Activated CD4-positive, alpha-beta T cell treated with anti-CD3 and anti-CD28 coated beads, Interleukin-2, amount 50 U/mL, for 24 hours (primary cell): ENCODE results near the gene FLT4.

Experiments used
- DNase-seq, 2 donors: peaks; one replicate each; pipeline ENCODE4 v3.0.0-alpha.2; 2020; ENCODE audit warnings: low read depth in 1 of 2, low spot score in 1 of 2

The FLT4 gene

GRCh38 chr5:180608572-180609310, 40.7 kb downstream of the FLT4 start:
- no peak for DNase-seq

DNA sequence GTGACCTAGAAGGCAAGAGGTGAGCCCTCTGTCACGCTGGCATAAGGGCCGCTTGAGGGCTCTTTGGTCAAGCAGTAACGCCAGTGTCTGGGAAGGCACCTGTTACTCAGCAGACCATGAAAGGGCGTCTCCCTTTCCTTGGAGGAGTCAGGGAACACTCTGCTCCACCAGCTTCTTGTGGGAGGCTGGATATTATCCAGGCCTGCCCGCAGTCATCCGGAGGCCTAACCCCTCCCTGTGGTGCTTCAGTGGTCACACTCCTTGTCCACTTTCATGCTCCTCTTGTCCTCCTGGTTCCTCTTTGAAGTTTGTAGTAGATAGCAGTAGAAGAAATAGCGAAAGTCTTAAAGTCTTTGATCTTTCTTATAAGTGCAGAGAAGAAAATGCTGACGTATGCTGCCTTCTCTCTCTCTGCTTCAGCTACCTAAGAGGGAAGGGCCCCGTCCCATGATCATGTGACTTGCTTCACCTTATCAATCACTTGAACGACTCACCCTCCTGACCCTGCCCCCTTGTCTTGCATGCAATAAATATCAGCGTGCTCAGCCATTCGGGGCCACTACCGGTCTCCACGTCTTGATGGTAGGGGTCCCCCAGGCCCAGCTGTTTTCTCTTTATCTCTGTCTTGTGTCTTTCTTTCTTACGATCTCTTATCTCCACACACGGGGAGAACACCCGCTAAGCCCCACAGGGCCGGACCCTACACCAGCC, 41.4 kb downstream of the FLT4 start:
- DNase-seq: no peak

- DNase-seq: no peak
These were observed 43.1 kb downstream of the FLT4 start for GRCh38 chr5:180606215-180606785.

DNA sequence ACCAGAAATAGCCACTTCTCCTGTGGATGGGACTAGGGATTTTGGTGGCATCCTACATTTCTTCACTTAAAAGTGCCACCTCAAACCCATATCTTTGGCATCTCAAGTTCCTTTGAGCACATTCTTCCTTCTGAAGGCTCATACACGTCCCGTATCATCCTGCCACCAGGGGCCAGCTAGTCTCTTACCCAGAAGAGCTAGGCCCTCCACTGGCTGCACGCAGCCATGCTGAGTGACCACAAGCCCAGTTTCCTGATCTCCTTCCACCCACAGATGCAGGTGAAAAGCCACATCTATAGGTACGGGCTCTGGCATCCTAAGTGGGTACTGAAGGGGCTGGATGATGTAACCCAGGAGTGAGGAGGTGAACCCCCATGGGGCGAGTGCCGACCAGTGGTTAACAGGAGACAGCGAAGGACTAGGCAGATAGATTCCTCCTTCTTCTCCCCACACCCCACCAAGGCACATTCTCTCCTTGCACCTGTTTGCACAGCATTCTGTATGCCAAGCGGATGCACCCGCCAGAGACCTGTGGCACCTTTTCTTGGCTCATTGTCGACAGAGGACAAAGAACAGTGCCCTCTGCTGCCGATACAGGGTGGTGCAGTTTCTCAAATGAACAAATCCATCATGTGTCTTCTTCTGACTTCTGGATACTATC, 43.7 kb downstream of the FLT4 start:
- peak; percentile 27 to 49 for DNase-seq

DNA sequence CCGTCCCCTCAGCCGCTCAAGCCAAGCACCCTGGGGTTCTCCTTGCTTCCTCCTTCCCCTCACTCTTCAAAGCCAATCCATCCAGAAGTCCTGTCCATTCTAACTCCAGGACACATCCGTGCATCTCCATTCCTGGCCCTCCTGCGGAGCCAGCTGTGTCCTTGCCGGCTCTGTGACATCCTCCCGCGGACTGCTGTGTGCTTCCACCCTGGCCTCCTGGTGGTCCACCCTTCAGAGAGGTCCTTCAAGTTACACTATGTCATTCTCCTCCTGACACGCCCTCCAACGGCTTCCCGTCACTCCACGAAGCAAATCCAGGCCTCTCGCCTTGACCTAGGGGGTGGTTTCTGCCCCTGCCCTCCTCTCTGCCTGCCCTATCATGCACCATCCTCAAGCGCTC, 45.1 kb downstream of the FLT4 start:
- DNase-seq: no peak

GRCh38 chr5:180603076-180603594, 46.3 kb downstream of the FLT4 start:
- no peak for DNase-seq

DNA sequence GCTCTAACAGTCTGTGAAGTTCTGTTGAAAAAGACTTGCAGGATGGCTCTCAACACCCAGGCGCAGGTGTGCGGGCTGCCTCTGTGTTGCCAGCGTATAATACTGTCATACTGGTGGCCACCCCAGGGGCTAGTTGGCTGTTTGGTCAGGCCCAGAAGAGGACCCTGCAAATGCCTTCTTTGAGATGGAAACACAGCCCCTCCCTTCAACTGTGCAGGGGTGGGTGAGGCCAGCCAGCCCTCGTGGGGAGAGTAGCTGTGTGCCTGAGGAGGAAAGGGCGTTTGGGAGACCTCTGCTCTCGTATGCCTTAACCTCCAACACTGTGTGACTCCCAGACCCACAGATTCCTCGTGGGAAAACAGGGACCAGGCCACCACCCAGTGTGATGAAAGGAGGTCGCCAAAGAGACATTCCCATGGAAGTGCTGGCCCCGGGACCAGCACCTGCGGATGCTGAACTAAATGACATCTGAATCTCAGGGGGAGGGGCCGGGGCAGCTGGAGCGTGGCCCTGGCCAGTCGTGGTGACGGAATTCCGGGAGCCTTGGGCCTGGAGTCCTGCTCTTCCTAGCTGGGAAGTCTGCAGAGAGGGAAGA, 46.8 kb downstream of the FLT4 start:
- DNase-seq: no peak

DNA sequence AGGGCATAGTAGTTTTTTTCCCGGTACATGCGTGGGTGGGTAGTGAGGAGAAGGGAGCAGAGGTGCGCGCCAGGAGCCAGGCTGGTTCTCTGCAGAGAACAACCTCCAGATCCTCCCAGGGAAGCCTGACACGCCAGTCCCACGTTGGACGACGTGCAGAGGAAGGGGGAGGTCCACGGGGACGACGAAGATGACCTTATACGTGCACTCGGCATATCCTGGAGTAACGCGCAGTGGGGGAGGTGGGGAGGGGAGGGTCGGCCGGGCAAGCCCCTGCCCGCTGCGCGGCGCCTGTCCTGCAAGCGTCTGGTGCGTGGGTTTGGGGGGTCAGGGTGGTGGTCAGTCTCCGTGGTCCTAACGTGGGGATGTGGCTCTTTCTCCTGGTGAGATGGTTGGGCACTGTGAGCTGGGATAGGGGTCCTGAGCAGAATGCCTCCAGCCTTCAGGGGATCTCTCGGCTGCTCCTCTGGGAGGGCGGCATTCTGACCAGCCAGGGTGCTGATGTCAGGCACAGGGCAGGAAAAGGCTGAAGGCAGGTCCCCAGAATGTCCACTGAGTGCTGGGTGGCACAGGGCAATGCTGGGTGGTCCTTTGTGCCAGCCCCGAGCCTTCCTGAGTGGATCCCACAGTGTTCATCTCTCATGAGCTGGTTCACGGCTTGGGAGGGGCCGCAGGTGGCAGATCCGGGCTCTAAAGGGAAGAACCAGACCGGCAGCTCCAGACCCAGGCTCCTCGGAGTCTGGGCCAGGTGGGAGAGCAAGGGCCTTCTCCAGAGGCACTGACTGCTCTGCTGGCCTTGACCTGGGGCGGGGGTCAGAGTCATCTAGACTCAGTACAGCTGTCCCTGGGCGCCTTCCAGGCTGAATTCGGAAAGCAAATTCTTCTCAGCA, 47.6 kb downstream of the FLT4 start:
- no peak for DNase-seq

GRCh38 chr5:180600554-180601041, 48.8 kb downstream of the FLT4 start:
- no peak for DNase-seq

DNA sequence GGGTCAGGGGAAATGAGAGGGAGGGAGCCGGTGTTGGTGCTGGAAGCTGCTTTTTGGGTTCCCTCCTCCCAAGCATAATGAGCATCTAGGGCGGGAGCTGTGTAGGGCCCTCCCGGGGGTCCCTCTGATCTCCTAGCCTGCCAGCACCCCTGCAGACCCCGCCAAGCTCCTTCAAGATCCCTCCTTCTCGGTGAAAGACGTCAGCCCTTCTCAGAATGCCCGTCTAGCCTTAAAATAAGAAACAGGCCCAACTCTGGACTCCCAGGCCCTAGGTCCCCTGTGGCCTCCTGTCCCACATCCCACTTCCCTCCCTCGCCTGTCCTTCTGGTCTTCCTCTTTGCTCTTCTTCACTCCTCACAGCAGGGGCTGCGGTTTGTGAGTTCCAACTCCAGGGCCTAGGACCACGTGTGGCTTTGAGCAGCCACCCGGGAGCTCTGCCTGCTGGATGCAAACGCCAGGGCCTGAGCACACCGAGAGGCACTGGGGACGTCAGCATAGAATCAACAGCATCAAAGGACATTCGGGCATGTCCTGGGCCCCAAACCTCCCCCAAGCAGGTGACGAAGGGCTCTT, 49.3 kb downstream of the FLT4 start:
- DNase-seq: no peak

- no peak for DNase-seq
These were observed 49.8 kb downstream of the FLT4 start for GRCh38 chr5:180599590-180599914.

DNA sequence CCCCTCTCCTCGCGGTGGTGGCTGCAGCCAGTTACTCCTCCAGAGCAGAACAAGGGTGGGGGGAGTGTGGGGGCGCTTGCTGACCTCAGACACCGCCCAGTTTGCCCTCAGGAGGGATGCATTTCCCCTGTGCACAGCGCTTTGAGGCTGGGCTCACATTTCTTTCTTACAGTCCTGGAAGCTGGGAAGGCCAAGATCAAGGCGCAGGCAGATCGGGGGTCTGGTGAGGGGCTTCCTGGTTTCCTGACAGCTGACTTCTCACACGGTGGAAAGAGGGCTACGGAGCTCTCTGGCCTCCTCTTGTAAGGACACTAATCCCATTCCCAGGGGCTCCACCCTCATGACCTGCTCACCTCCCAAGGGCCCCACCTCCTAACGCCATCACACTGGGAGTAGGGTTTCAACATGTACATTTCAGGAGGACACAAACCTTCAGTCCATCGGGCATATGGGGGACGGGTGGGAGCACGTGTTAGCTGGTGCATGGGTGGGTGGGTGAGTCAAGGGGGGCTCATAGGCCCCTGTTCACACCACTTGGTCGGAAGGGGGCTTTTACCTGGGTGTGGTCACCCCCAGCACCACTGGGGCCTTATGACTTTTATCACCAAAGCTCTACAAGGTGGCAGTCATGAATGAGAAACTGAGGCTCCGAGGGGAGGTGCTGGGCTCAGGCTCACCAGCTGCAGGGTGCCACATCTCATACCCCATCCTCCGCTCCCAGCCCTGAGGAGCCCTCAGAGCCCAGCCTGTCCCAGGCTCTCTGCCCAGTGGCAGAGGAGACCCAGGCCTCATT, 50.4 kb downstream of the FLT4 start:
- no peak for DNase-seq

DNA sequence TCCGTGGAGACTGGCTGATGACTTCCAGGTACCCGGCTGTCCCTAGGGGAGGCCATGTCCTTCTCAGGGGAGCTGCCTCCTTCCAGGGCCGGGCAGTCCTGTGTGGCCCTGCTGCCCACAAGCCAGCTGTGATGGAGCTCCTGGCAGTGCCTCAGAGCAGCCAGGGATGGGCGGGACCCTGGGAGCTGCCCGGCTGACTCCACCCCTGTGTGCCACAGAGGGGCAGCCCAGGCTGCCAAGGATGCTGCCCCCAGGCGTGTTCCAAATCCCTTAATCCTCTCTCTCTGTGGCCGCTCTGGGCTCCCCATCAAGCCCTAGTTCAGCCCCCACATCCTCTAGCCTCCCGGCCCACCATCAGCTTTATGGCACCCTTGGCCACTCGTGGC, 51.1 kb downstream of the FLT4 start:
- no peak for DNase-seq

DNA sequence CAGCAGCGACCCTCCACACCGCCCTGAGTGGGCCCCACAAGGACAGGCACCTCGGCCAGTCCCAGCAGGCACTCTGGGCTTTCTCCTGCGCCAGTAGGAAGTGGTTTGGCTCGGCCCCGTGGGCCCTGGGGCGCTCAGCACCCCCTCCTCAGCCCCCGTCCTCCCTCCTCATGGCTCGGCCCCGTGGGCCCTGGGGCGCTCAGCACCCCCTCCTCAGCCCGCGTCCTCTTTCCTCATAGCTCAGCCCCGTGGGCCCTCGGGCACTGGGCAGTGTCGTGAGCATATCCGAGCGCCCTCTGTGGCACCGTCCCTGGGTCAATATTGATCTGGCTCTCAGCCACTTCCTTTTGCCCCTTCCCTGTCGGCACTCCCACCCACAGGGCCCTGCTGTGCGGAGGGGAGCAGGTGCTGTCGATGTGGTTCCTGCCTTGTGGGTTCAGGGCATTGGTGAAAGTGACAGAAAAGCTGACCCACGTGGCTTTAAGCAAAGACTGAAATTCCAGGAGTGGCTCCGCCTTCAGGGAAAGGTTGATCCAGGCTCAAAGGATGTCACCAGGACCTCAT, 52.6 kb downstream of the FLT4 start:
- DNase-seq: no peak

GRCh38 chr5:180596115-180596667, 53.2 kb downstream of the FLT4 start:
- DNase-seq: no peak

DNA sequence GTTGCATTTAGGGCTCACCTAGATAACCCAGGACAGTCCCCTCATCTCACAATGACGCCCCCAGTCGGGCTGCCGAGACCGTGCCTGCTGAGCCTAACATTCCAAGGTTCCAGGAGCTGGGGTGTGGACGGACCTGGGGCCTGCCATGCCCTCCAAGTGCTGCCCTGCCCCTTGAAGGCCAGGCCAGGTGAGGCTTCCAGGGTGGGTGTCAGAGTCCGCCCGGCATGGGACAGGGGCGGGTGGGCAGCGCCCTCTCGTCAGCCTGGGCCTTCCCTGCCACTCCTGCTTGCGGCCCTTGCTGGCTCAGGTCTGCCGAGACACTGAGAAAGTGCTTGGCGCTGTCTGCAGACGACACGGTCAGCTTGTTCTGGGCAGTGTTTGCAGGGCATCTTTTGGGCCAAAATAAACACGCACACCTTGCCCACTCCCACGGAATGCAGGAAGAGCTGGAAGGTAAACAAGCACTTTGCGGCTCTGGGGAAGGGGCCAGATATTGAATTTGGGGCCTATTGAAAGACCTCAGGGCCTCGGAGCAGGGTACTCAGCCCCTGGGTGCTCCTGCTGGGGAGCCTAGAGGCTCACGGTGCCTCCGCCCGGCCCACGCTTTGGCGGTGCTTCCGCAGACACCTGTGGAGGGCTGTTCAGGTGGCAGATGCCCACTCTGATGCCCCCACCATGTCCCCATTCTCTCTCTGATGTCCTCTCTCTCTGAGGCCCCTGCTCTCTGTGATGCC, 53.9 kb downstream of the FLT4 start:
- no peak for DNase-seq

- no peak for DNase-seq
These were observed 54.4 kb downstream of the FLT4 start for GRCh38 chr5:180595046-180595379.
